Kidney tubule cell (primary cell): ENCODE results near the gene RFPL1.
"Not testable (repeated sequence)": the region's sequence is repeated elsewhere in the genome, so short reads cannot be mapped to it uniquely, and the experiment has no call there.

Experiments used
- DNase-seq: peaks from one replicate; pipeline ENCODE4 v3.0.0-alpha.2; 2018; ENCODE audit warnings: low spot score

Gene RFPL1

GRCh38 chr22:29478326-29479276 lies 40.2 kb downstream of the RFPL1 start:
- no peak for DNase-seq

GRCh38 chr22:29479417-29480261 lies 41.3 kb downstream of the RFPL1 start, which contains the start of gene NEFH:
TSS of gene NEFH (plus strand) at chr22:29480218. CDS start at chr22:29480263, 45 bp downstream.
- DNase-seq = no peak

GRCh38 chr22:29480262-29480511 lies 41.8 kb downstream of the RFPL1 start:
- no peak for DNase-seq

GRCh38 chr22:29480512-29481264 lies 42.3 kb downstream of the RFPL1 start:
- DNase-seq = no peak

- DNase-seq = no peak
Measured at GRCh38 chr22:29481265-29482000, 43.0 kb downstream of the RFPL1 start.

- DNase-seq = no peak
Measured at GRCh38 chr22:29482253-29482652, 43.9 kb downstream of the RFPL1 start.

- DNase-seq = no peak
Measured at GRCh38 chr22:29482726-29483125, 44.3 kb downstream of the RFPL1 start.

- no peak for DNase-seq
Measured at GRCh38 chr22:29483254-29483653, 44.9 kb downstream of the RFPL1 start.

- no peak for DNase-seq
Measured at GRCh38 chr22:29484642-29485041, 46.3 kb downstream of the RFPL1 start.

- no peak for DNase-seq
Measured at GRCh38 chr22:29485448-29485847, 47.1 kb downstream of the RFPL1 start.

- DNase-seq = no peak
Measured at GRCh38 chr22:29487426-29487986, 49.1 kb downstream of the RFPL1 start.

- not testable (repeated sequence) for DNase-seq
Measured at GRCh38 chr22:29489127-29489780, 50.9 kb downstream of the RFPL1 start.

GRCh38 chr22:29491012-29491411 lies 52.6 kb downstream of the RFPL1 start:
- DNase-seq = no peak
